Astrocyte (in vitro differentiated cells and primary cell): ENCODE measurements around the gene COL23A1. TPM values are rescaled to one million over a fixed set of nuclear protein-coding genes. Genes with fewer than 3 reads are reported as not detected.

Experiments used
- DNase-seq: peaks from one replicate; pipeline ENCODE4 v3.0.0-alpha.2; 2010; ENCODE audit warnings: low read depth
- FAIRE-seq: peaks from 2 replicates; lab custom pipeline; 2011; peaks lifted over from hg19 to GRCh38; lab: Jason Lieb, UNC
- H2AFZ ChIP-seq: 2 replicates; pipeline ENCODE4 v1.6.0; 2012; ENCODE audit warnings: low read depth, low read length, inconsistent platforms
- H3K27ac ChIP-seq: 2 replicates; pipeline ENCODE4 v1.5.1; 2011; ENCODE audit warnings: low read depth, low read length, inconsistent platforms
- H3K27me3 ChIP-seq: 2 replicates; pipeline ENCODE4 v1.6.0; 2011; ENCODE audit warnings: low read length, inconsistent platforms; ENCODE audit not compliant: insufficient read depth
- H3K36me3 ChIP-seq: 2 replicates; pipeline ENCODE4 v1.5.1; 2011; ENCODE audit warnings: low read length, inconsistent platforms; ENCODE audit not compliant: insufficient read depth
- H3K4me1 ChIP-seq: 2 replicates; pipeline ENCODE4 v1.5.1; 2011; ENCODE audit warnings: low read length, inconsistent platforms; ENCODE audit not compliant: insufficient read depth
- H3K4me2 ChIP-seq: 2 replicates; pipeline ENCODE4 v1.6.0; 2012; ENCODE audit warnings: low read length, inconsistent platforms
- H3K4me3 ChIP-seq: 2 replicates; pipeline ENCODE4 v1.5.1; 2011; ENCODE audit warnings: low read depth, mild to moderate bottlenecking, low read length, inconsistent platforms; ENCODE audit not compliant: insufficient read depth
- H3K79me2 ChIP-seq: 2 replicates; pipeline ENCODE4 v1.6.0; 2012; ENCODE audit warnings: mild to moderate bottlenecking, low read length, inconsistent platforms; ENCODE audit not compliant: insufficient read depth
- H3K9ac ChIP-seq: 2 replicates; pipeline ENCODE4 v1.6.0; 2012; ENCODE audit warnings: mild to moderate bottlenecking, low read length, inconsistent platforms
- H3K9me3 ChIP-seq: 2 replicates; pipeline ENCODE4 v1.5.1; 2012; ENCODE audit warnings: low read depth, mild to moderate bottlenecking, low read length, inconsistent platforms; ENCODE audit not compliant: insufficient read depth
- H4K20me1 ChIP-seq: 2 replicates; pipeline ENCODE4 v1.6.0; 2012; ENCODE audit warnings: low read length, inconsistent platforms; ENCODE audit not compliant: insufficient read depth
- H3K27ac Mint-ChIP-seq: one replicate; pipeline ENCODE4 v1.8.0; 2021; ENCODE audit warnings: mild to moderate bottlenecking, mixed read lengths; ENCODE audit not compliant: unreplicated experiment
- H3K27me3 Mint-ChIP-seq: one replicate; pipeline ENCODE4 v1.8.0; 2021; ENCODE audit warnings: low read depth, mixed read lengths; ENCODE audit not compliant: unreplicated experiment
- H3K36me3 Mint-ChIP-seq: one replicate; pipeline ENCODE4 v1.8.0; 2021; ENCODE audit warnings: low read depth, mixed read lengths; ENCODE audit not compliant: unreplicated experiment
- H3K4me1 Mint-ChIP-seq: one replicate; pipeline ENCODE4 v1.8.0; 2021; ENCODE audit warnings: low read depth, mixed read lengths; ENCODE audit not compliant: unreplicated experiment
- H3K4me3 Mint-ChIP-seq: one replicate; pipeline ENCODE4 v1.8.0; 2021; ENCODE audit warnings: mild to moderate bottlenecking, moderate library complexity, mixed read lengths; ENCODE audit not compliant: unreplicated experiment
- H3K9me3 Mint-ChIP-seq: one replicate; pipeline ENCODE4 v1.8.0; 2021; ENCODE audit warnings: mild to moderate bottlenecking, mixed read lengths; ENCODE audit not compliant: unreplicated experiment
- CTCF ChIP-seq: IDR thresholded peaks from 2 replicates; pipeline ENCODE4 v1.5.1; 2011; ENCODE audit warnings: low read depth, mild to moderate bottlenecking, inconsistent platforms, low read length, moderate library complexity; ENCODE audit not compliant: insufficient read depth
- EZH2 ChIP-seq: IDR thresholded peaks from 2 replicates; pipeline ENCODE4 v1.6.1; 2012; ENCODE audit warnings: mild to moderate bottlenecking, low read length, inconsistent platforms; ENCODE audit not compliant: insufficient read depth
- total RNA-seq: library from RNA; stranded (reverse); gene quantifications from 2 replicates; pipeline ENCODE4 v1.2.1, GENCODE V29; 2021

The COL23A1 gene
- total RNA-seq, 1 donor from 2014 or later: 0.16 TPM

- Mint-ChIP-seq H3K27me3 (peaks cover 45% of the 10 kb centered on the region), H3K4me3 (no peak overlapping the region), H3K4me1 (no peaks in the 10 kb centered on the region), H3K36me3 (peaks cover 8% of the 10 kb centered on the region), H3K9me3 (peaks cover 11% of the 10 kb centered on the region), H3K27ac (no peak overlapping the region)
- no peak for FAIRE-seq
- Histone ChIP-seq H3K27ac (no peak overlapping the region), H4K20me1 (no peaks in the 10 kb centered on the region), H3K4me1 (no peaks in the 10 kb centered on the region), H3K27me3 (no peaks in the 10 kb centered on the region), H2AFZ (no peak overlapping the region), H3K4me3 (no peak overlapping the region), H3K4me2 (no peak overlapping the region), H3K36me3 (no peaks in the 10 kb centered on the region), H3K9ac (no peak overlapping the region), H3K79me2 (no peaks in the 10 kb centered on the region), H3K9me3 (peaks cover 17% of the 10 kb centered on the region)
- TF ChIP-seq CTCF (no peak), EZH2 (no peak)
- no peak for DNase-seq
Measured at GRCh38 chr5:178515776-178516503, 74.3 kb downstream of the COL23A1 start.

DNA sequence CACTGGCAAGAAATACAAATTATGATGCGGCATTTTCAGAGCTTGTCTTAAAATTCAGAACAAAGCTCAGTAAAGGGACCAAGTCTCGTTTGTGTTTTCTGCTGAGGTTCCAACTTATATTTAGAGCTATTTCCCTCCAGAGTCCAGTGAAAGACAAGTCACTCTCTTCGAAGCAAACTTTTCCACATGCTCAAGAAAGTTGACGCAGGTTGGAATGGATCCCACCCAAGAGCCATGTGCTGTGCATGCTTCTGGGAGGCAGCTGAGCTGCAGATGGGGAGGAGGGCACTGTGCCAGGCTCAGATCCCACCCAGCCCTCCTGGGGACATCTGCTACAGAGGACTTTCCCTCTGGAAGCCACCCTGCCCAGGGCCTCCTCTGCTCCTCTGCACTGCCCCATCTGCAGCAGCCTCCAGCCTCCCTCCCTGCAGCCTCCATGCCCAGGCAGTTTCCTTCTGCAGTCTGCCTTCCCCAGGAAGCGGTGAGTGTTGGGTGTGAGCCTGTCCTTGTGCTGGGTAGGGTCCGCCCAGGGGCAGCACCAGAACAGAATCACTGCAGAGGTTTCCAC, 75.3 kb downstream of the COL23A1 start:
- no peaks in the 10 kb centered on the region for H3K27me3 ChIP-seq
- no peaks in the 10 kb centered on the region for H3K4me1 Mint-ChIP-seq

GRCh38 chr5:178511172-178511571, 79.0 kb downstream of the COL23A1 start:
- Histone ChIP-seq H3K9me3 (peaks cover 11% of the 10 kb centered on the region), H3K4me3 (no peak overlapping the region), H3K36me3 (no peaks in the 10 kb centered on the region), H3K9ac (no peak overlapping the region), H3K4me1 (no peaks in the 10 kb centered on the region), H3K27ac (no peak overlapping the region), H2AFZ (no peak overlapping the region), H3K27me3 (no peaks in the 10 kb centered on the region), H4K20me1 (no peaks in the 10 kb centered on the region), H3K4me2 (no peak overlapping the region), H3K79me2 (no peaks in the 10 kb centered on the region)
- DNase-seq (no peak), FAIRE-seq (no peak)
- peaks cover 5% of the 10 kb centered on the region for H3K36me3 Mint-ChIP-seq
- H3K4me1 Mint-ChIP-seq: no peaks in the 10 kb centered on the region
- peaks cover 37% of the 10 kb centered on the region for H3K27me3 Mint-ChIP-seq
- TF ChIP-seq EZH2: no peak
- no peak for TF ChIP-seq CTCF
- H3K9me3 Mint-ChIP-seq: peaks cover 18% of the 10 kb centered on the region
- H3K4me3 Mint-ChIP-seq: no peak overlapping the region
- H3K27ac Mint-ChIP-seq: no peak overlapping the region

More for the DNA sequence above, 75.3 kb downstream of the COL23A1 start:
- Histone ChIP-seq H3K9me3 (peaks cover 16% of the 10 kb centered on the region), H4K20me1 (no peaks in the 10 kb centered on the region), H3K4me2 (no peak overlapping the region), H3K4me1 (no peaks in the 10 kb centered on the region), H3K36me3 (no peaks in the 10 kb centered on the region), H3K79me2 (no peaks in the 10 kb centered on the region), H2AFZ (no peak overlapping the region), H3K4me3 (no peak overlapping the region), H3K9ac (no peak overlapping the region), H3K27ac (no peak overlapping the region)
- H3K9me3 Mint-ChIP-seq: peaks cover 9% of the 10 kb centered on the region
- no peak overlapping the region for H3K4me3 Mint-ChIP-seq
- H3K27ac Mint-ChIP-seq: no peak overlapping the region
- H3K36me3 Mint-ChIP-seq: peaks cover 7% of the 10 kb centered on the region
- no peak for FAIRE-seq
- no peak for DNase-seq
- TF ChIP-seq EZH2: no peak
- H3K27me3 Mint-ChIP-seq: peaks cover 45% of the 10 kb centered on the region
